K562 (cell line): Measurements from ENCODE around the gene TMEM273. TPM values are rescaled to one million over a fixed set of nuclear protein-coding genes. Genes with fewer than 3 reads are reported as not detected.

ENCODE experiments used
- ATAC-seq: fragments of 200-7000 bp; cut with Tn5 transposase; 3 replicates; pipeline ENCODE4 v1.9.1; 2020; ENCODE audit warnings: moderate library complexity
- BruUV-seq: library from RNA; stranded (reverse); fragments of 400-500 nt; replicated peaks from 2 replicates; lab custom pipeline; 2021; lab: Mats Ljungman, UMichigan
- CTCF ChIA-PET: fragments of 300-600 bp; formaldehyde crosslinking; extraction: SDS; loops from one replicate; lab custom pipeline; 2021; ENCODE audit warnings: low intra/inter-chr PET ratio; lab: Yijun Ruan, JAX
- POLR2A ChIA-PET: fragments of 300-600, 350-650 bp; sonication (Branson Sonifier 250); formaldehyde crosslinking; extraction: SDS; loops from one replicate; lab custom pipeline; 2021; ENCODE audit warnings: antibody characterized with exemption, inconsistent platforms; lab: Yijun Ruan, JAX
- DNase-seq, 4 experiments: peaks; one replicate each; pipeline versions ENCODE4 v3.0.0 to v3.0.0-alpha.2; 2011 to 2018; ENCODE audit warnings: low spot score in 3 of 4, mixed read lengths in 3 of 4; ENCODE audit errors: extremely low read depth in 1 of 4
- FAIRE-seq: peaks from 2 replicates; lab custom pipeline; 2011; peaks lifted over from hg19 to GRCh38; lab: Jason Lieb, UNC
- H2AFZ ChIP-seq: 2 replicates; pipeline ENCODE4 v1.6.0; 2011; ENCODE audit warnings: low read depth, low read length, control low read depth, inconsistent platforms
- H3K27ac ChIP-seq: fragments of 200-600 bp; 3 replicates; pipeline ENCODE4 v1.8.0; 2011; ENCODE audit warnings: low read depth, mild to moderate bottlenecking, control low read depth, inconsistent platforms, low read length, moderate library complexity, mixed read lengths; ENCODE audit errors: extremely low read depth
- H3K27me3 ChIP-seq, 2 experiments: fragments of 300-600 bp in 1 of 2; 2 replicates in 1 of 2; 3 replicates in 1 of 2; pipeline versions ENCODE4 v1.6.0 to v1.8.0; 2011; ENCODE audit warnings: inconsistent platforms in 2 of 2, low read length in 2 of 2, mild to moderate bottlenecking in 1 of 2, mixed read lengths in 1 of 2, moderate library complexity in 1 of 2; ENCODE audit not compliant: control insufficient read depth in 2 of 2, insufficient read depth in 2 of 2
- H3K36me3 ChIP-seq: fragments of 300-600 bp; 3 replicates; pipeline ENCODE4 v1.8.0; 2011; ENCODE audit warnings: mild to moderate bottlenecking, low read length, inconsistent platforms; ENCODE audit not compliant: control insufficient read depth, insufficient read depth
- H3K4me1 ChIP-seq, 2 experiments: fragments of 200-600 bp in 1 of 2; replicated peaks in 1 of 2; 2 replicates in 1 of 2; 3 replicates in 1 of 2; pipeline versions ENCODE4 v1.5.1 to v1.8.0; 2011; ENCODE audit warnings: inconsistent platforms in 2 of 2, low read length in 2 of 2, mild to moderate bottlenecking in 1 of 2, mixed read lengths in 1 of 2, moderate library complexity in 1 of 2; ENCODE audit not compliant: control insufficient read depth in 2 of 2, insufficient read depth in 2 of 2
- H3K4me2 ChIP-seq: 2 replicates; pipeline ENCODE4 v1.6.1; 2011; ENCODE audit warnings: low read length, control low read depth, inconsistent platforms, mixed read lengths; ENCODE audit not compliant: insufficient read depth
- H3K4me3 ChIP-seq: fragments of 200-600 bp; sonication (generic), shearing (Covaris generic); 2 replicates; pipeline ENCODE4 v1.5.1; 2016; ENCODE audit warnings: control low read depth, inconsistent platforms
- H3K79me2 ChIP-seq: fragments of 200-600 bp; 3 replicates; pipeline ENCODE4 v1.8.0; 2011; ENCODE audit warnings: low read length, inconsistent platforms; ENCODE audit not compliant: control insufficient read depth, insufficient read depth
- H3K9ac ChIP-seq, 2 experiments: 2 replicates each; pipeline versions ENCODE4 v1.6.0 to v1.6.1; 2011; ENCODE audit warnings: low read depth in 2 of 2, low read length in 2 of 2, control low read depth in 1 of 2, inconsistent platforms in 1 of 2, mild to moderate bottlenecking in 1 of 2, mixed read lengths in 1 of 2; ENCODE audit not compliant: insufficient read depth in 1 of 2
- H3K9me1 ChIP-seq: one replicate; pipeline ENCODE4 v1.6.0; 2011; ENCODE audit warnings: inconsistent platforms, mild to moderate bottlenecking, low read length, moderate library complexity; ENCODE audit not compliant: control insufficient read depth, insufficient read depth
- H3K9me3 ChIP-seq: replicated peaks from 2 replicates; pipeline ENCODE4 v1.5.1; 2011; ENCODE audit warnings: low read depth, low read length, inconsistent platforms; ENCODE audit not compliant: control insufficient read depth, insufficient read depth
- H4K20me1 ChIP-seq: replicated peaks from 2 replicates; pipeline ENCODE4 v1.6.1; 2011; ENCODE audit warnings: low read length, inconsistent platforms, mixed read lengths; ENCODE audit not compliant: control insufficient read depth, insufficient read depth
- CBFB ChIP-seq: sonication (generic); formaldehyde crosslinking; IDR thresholded peaks from 2 replicates; pipeline ENCODE4 v1.4.0; 2020; ENCODE audit warnings: mild to moderate bottlenecking, missing genetic modification reagents
- ELF4 ChIP-seq: fragments of 450-650 bp; formaldehyde crosslinking; IDR thresholded peaks from 2 replicates; pipeline ENCODE4 v1.4.0; 2022; ENCODE audit warnings: missing genetic modification characterization
- IFI16 ChIP-seq: fragments of 250-450 bp; sonication (Bioruptor Pico); IDR thresholded peaks from 2 replicates; pipeline ENCODE4 v2.1.2; 2022; ENCODE audit warnings: mild to moderate bottlenecking, inconsistent platforms
- OTX1 ChIP-seq: fragments of 450-650 bp; formaldehyde crosslinking; IDR thresholded peaks from 2 replicates; pipeline ENCODE4 v1.4.0; 2022; ENCODE audit warnings: mild to moderate bottlenecking
- POLR2B ChIP-seq: fragments of 450-650 bp; IDR thresholded peaks from 2 replicates; pipeline ENCODE4 v1.6.1; 2018; ENCODE audit warnings: low read depth; ENCODE audit not compliant: partially characterized antibody
- TGIF2 ChIP-seq: sonication (generic); formaldehyde crosslinking; IDR thresholded peaks from 2 replicates; pipeline ENCODE4 v1.8.1; 2022; ENCODE audit warnings: mild to moderate bottlenecking, missing genetic modification reagents, moderate library complexity
- THRB ChIP-seq: fragments of 450-650 bp; formaldehyde crosslinking; conservative IDR thresholded peaks from 2 replicates; pipeline ENCODE4 v1.4.0; 2022; ENCODE audit warnings: mild to moderate bottlenecking, missing genetic modification characterization
- ZSCAN32 ChIP-seq: fragments of 450-650 bp; formaldehyde crosslinking; IDR thresholded peaks from 2 replicates; pipeline ENCODE4 v1.4.0; 2020; ENCODE audit warnings: mild to moderate bottlenecking, moderate library complexity
- WGBS: fragments of 100-300 bp; shearing (Covaris generic); methylation state at CpG from one replicate; pipeline ENCODE4 v1.1.6; 2016; ENCODE audit warnings: low coverage, mixed read lengths; ENCODE audit not compliant: insufficient coverage; ENCODE audit errors: missing lambda C conversion rate; 5-methylcytosine and 5-hydroxymethylcytosine counted together
- in situ Hi-C: fragments of 300-500 bp; cut with MboI; formaldehyde crosslinking; loops from 4 replicates; pipeline ENCODE4 v1.15.0; 2018; ENCODE audit warnings: inconsistent platforms, mixed read lengths
- intact Hi-C: fragments of 100-400 bp; cut with micrococcal nuclease; formaldehyde crosslinking; loops from 2 replicates; pipeline ENCODE4 v1.14.2; 2022
- polyA plus RNA-seq, 8 experiments: library from polyadenylated mRNA; depleted of rRNA in 4 of 8; stranded (reverse) in 5 of 8; unstranded in 3 of 8; fragments of >200 nt; fragmentation: Nextera tagmentation in 2 of 8; fragmentation: Illumina TruSeq in 1 of 8; extraction: Ambion mirVana in 2 of 8; extraction: Trizol in 1 of 8; gene quantifications; 2 replicates each; pipeline versions ENCODE4 v1.2.1 to v1.2.3, GENCODE V29; 2011 to 2014; ENCODE audit warnings: inconsistent platforms in 1 of 8, missing spikeins in 1 of 8
- total RNA-seq, 7 experiments: library from RNA; depleted of rRNA in 6 of 7; stranded (reverse); fragments of >200 nt in 6 of 7; fragmentation: Illumina TruSeq in 2 of 7; extraction: Trizol in 2 of 7; gene quantifications; 2 replicates each; pipeline versions ENCODE4 v1.2.1 to v1.2.3, GENCODE V29; 2011 to 2021; ENCODE audit warnings: low replicate concordance in 1 of 7
- TF ChIP-seq, protein P1 (sequence below), 2 experiments: fragments of 450-650 bp; formaldehyde crosslinking in 1 of 2; IDR thresholded peaks; 2 replicates each; pipeline versions ENCODE4 v1.4.0 to v1.6.1; 2014 to 2020; ENCODE audit warnings: mild to moderate bottlenecking in 2 of 2, borderline replicate concordance in 1 of 2, low read depth in 1 of 2
- TF ChIP-seq, protein P2 (sequence below): fragments of 250-450 bp; sonication (Bioruptor Pico); IDR thresholded peaks from 2 replicates; pipeline ENCODE4 v1.5.0; 2021

Gene TMEM273
- total and polyA plus RNA-seq, 9 of the 15 experiments (the other 6 are each of a cell fraction or from before 2014, with no cell fraction given): 39.2 to 131 (median 95.6) TPM

DNA sequence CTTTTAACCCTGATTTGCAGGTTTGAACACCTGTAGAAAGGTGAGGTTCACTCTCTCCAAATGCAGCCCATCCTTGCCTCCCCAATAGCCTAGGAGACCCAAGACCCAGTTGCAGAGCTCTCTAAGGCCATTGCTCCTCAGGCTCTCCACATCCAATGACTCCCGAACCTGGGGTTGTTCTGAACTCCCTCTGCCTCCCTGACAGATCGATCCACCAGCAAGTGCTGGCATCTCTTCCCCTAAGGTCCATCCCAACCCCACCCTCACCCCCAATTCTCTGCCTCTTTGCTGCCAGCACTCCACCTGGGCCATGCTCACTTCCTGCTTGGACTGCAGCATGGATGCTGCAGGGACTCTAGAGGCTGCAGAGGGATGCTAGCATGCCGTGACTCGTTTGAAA, 35.1 kb downstream of the TMEM273 start:
- Histone ChIP-seq H3K36me3 (peaks cover 25% of the 10 kb centered on the region; the same call in 1 of the 3 replicates), H3K79me2 (no peaks in the 10 kb centered on the region), H3K9me3 (no peaks in the 10 kb centered on the region), H3K9me1 (no peaks in the 10 kb centered on the region), H4K20me1 (no peaks in the 10 kb centered on the region), H3K4me1 (peaks cover 10 to 23% of the 10 kb centered on the region in 2 experiments; a peak in 3 of 5 replicates), H2AFZ (no peak overlapping the region), H3K27ac (no peak overlapping the region), H3K4me2 (no peak overlapping the region), H3K4me3 (no peak overlapping the region), H3K9ac (no peak overlapping the region), H3K27me3 (no peaks in the 10 kb centered on the region)
- in situ Hi-C loops (no loop called here), intact Hi-C loops (no loop called here)
- FAIRE-seq: no peak
- BruUV-seq: no TSS peak
- ChIA-PET CTCF (no interaction called here), POLR2A (interaction anchor here (1.0 kb wide), 1 partner anchor 9 kb away, joined by 3 read pairs; no protein-coding TSS in a partner anchor)
- ATAC-seq: no peak; the same call in 2 of the 3 replicates
- no peak for DNase-seq
- 56% methylated on average over 4 of the region's 4 CpGs for WGBS
- peak; percentile 65 for TF ChIP-seq POLR2B
- peak; percentile 56; the same call in 1 of the 2 replicates for TF ChIP-seq OTX1
- TF ChIP-seq CBFB (CRISPR knock-in tag): no peak
- no peak for TF ChIP-seq IFI16 (CRISPR knock-in tag)
- TF ChIP-seq TGIF2: no peak
- TF ChIP-seq ELF4 (CRISPR knock-in tag): peak; percentile 44; the same call in 1 of the 2 replicates
- TF ChIP-seq, protein P1, sequence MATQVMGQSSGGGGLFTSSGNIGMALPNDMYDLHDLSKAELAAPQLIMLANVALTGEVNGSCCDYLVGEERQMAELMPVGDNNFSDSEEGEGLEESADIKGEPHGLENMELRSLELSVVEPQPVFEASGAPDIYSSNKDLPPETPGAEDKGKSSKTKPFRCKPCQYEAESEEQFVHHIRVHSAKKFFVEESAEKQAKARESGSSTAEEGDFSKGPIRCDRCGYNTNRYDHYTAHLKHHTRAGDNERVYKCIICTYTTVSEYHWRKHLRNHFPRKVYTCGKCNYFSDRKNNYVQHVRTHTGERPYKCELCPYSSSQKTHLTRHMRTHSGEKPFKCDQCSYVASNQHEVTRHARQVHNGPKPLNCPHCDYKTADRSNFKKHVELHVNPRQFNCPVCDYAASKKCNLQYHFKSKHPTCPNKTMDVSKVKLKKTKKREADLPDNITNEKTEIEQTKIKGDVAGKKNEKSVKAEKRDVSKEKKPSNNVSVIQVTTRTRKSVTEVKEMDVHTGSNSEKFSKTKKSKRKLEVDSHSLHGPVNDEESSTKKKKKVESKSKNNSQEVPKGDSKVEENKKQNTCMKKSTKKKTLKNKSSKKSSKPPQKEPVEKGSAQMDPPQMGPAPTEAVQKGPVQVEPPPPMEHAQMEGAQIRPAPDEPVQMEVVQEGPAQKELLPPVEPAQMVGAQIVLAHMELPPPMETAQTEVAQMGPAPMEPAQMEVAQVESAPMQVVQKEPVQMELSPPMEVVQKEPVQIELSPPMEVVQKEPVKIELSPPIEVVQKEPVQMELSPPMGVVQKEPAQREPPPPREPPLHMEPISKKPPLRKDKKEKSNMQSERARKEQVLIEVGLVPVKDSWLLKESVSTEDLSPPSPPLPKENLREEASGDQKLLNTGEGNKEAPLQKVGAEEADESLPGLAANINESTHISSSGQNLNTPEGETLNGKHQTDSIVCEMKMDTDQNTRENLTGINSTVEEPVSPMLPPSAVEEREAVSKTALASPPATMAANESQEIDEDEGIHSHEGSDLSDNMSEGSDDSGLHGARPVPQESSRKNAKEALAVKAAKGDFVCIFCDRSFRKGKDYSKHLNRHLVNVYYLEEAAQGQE (IDR thresholded peaks at IDR 0.05; ENCODE audit: borderline replicate concordance): no peak
- TF ChIP-seq, protein P1 (CRISPR knock-in tag; IDR thresholded peaks at IDR 0.05; ENCODE audit: low read depth): 0 out of 2 replicates have a peak, but pooled peaks have one; percentile 68
- TF ChIP-seq THRB (CRISPR knock-in tag): 0 out of 2 replicates have a peak, but pooled peaks have one; percentile 48
- TF ChIP-seq ZSCAN32 (CRISPR knock-in tag): peak; percentile 9; the same call in 1 of the 2 replicates
- TF ChIP-seq, protein P2, sequence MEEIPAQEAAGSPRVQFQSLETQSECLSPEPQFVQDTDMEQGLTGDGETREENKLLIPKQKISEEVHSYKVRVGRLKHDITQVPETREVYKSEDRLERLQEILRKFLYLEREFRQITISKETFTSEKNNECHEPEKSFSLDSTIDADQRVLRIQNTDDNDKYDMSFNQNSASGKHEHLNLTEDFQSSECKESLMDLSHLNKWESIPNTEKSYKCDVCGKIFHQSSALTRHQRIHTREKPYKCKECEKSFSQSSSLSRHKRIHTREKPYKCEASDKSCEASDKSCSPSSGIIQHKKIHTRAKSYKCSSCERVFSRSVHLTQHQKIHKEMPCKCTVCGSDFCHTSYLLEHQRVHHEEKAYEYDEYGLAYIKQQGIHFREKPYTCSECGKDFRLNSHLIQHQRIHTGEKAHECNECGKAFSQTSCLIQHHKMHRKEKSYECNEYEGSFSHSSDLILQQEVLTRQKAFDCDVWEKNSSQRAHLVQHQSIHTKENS (CRISPR knock-in tag): peak; percentile 55; the same call in 1 of the 2 replicates
